Psoas muscle (tissue), 8 donors: ENCODE results near the gene FUT2. TPM values are rescaled to one million over a fixed set of nuclear protein-coding genes. Genes with fewer than 3 reads are reported as not detected.
A peak's percentile ranks its signal among the peaks of the same experiment; 100 is the strongest.

Source experiments
- ATAC-seq, 4 donors: fragments of 200-7000 bp; cut with Tn5 transposase; one replicate each; pipeline ENCODE4 v1.9.1; 2020; ENCODE audit warnings: moderate library complexity in 3 of 4, mild to moderate bottlenecking in 2 of 4
- DNase-seq, 2 donors: peaks; one replicate each; pipeline ENCODE4 v3.0.0-alpha.2; 2020
- H3K27ac ChIP-seq: fragments of 200-600 bp; one replicate; pipeline ENCODE4 v1.8.0; 2022
- H3K27me3 ChIP-seq, 3 donors: fragments of 200-600 bp in 1 of 3; one replicate each; pipeline versions ENCODE4 v1.6.1 to v1.8.0; 2013 to 2022; ENCODE audit warnings: low read length in 2 of 3, mild to moderate bottlenecking in 2 of 3, moderate library complexity in 1 of 3; ENCODE audit not compliant: insufficient read depth in 3 of 3
- H3K36me3 ChIP-seq, 2 donors: fragments of 200-600 bp in 1 of 2; one replicate each; pipeline versions ENCODE4 v1.6.1 to v1.8.0; 2013 to 2022; ENCODE audit warnings: low read depth in 1 of 2, mild to moderate bottlenecking in 1 of 2, moderate library complexity in 1 of 2; ENCODE audit not compliant: insufficient read depth in 1 of 2
- H3K4me1 ChIP-seq: fragments of 200-600 bp; one replicate; pipeline ENCODE4 v1.8.0; 2022
- H3K4me3 ChIP-seq: fragments of 200-600 bp; one replicate; pipeline ENCODE4 v1.8.0; 2022; ENCODE audit warnings: mild to moderate bottlenecking
- H3K9me3 ChIP-seq: fragments of 200-600 bp; one replicate; pipeline ENCODE4 v1.8.0; 2022
- WGBS, 3 donors: extraction: QIAGEN DNeasy Blood & Tissue Kit; methylation state at CpG; one replicate each; pipeline versions ENCODE4 v1.1.6 to v1.1.7; 2013; 5-methylcytosine and 5-hydroxymethylcytosine counted together
- intact Hi-C, 2 donors: fragments of 100-400 bp; cut with DNase I; formaldehyde crosslinking; loops; one replicate each; pipeline versions ENCODE4 v1.11.0 to v1.14.2; 2022
- polyA plus RNA-seq, 3 donors: library from polyadenylated mRNA; stranded (reverse); fragments of 200-250 nt; gene quantifications; one replicate each; pipeline ENCODE4 v1.2.3, GENCODE V29; 2013
- total RNA-seq, 4 donors: library from RNA; stranded (reverse); fragmentation: NEBNext Ultra II Directional in 2 of 4; extraction: Animal tissue kit (Norgen Biotek cat#: 25700) in 2 of 4; gene quantifications; one replicate each; pipeline versions ENCODE4 v1.2.1 to v1.2.4, GENCODE V29; 2021 to 2023
- TF ChIP-seq, protein P1 (sequence below): fragments of 200-600 bp; IDR thresholded peaks from one replicate; pipeline ENCODE4 v1.8.0; 2022; ENCODE audit warnings: antibody characterized with exemption
- donor health status: healthy with polysubstance abuse.
- donor health status: DM: no; HTN: no; CAD: no; lungs with moderate emphysema.
- donor health status: Bipolar disorder and iron deficiency.
- donor health status: healthy.
- donor health status: DM: yes; HTN: yes; CAD: no.
- donor health status: DM: no; HTN: no; CAD: no.
- donor health status: DM: no; HTN: no; CAD: no.
- donor health status: DM: yes; HTN: yes; CAD: no.

Gene FUT2
- total and polyA plus RNA-seq, 7 donors, result not detected

DNA sequence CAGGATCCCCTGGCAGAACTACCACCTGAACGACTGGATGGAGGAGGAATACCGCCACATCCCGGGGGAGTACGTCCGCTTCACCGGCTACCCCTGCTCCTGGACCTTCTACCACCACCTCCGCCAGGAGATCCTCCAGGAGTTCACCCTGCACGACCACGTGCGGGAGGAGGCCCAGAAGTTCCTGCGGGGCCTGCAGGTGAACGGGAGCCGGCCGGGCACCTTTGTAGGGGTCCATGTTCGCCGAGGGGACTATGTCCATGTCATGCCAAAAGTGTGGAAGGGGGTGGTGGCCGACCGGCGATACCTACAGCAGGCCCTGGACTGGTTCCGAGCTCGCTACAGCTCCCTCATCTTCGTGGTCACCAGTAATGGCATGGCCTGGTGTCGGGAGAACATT is 7.5 kb downstream of the FUT2 start:
- H3K4me1 ChIP-seq, result no peaks in the 10 kb centered on the region
- DNase-seq, result no peak
- WGBS, 3 donors, result 94 to 96% (median 96%) methylated on average over 22 to 23 of the region's 23 CpGs
- intact Hi-C loops, result no loop called here
- TF ChIP-seq, protein P1, sequence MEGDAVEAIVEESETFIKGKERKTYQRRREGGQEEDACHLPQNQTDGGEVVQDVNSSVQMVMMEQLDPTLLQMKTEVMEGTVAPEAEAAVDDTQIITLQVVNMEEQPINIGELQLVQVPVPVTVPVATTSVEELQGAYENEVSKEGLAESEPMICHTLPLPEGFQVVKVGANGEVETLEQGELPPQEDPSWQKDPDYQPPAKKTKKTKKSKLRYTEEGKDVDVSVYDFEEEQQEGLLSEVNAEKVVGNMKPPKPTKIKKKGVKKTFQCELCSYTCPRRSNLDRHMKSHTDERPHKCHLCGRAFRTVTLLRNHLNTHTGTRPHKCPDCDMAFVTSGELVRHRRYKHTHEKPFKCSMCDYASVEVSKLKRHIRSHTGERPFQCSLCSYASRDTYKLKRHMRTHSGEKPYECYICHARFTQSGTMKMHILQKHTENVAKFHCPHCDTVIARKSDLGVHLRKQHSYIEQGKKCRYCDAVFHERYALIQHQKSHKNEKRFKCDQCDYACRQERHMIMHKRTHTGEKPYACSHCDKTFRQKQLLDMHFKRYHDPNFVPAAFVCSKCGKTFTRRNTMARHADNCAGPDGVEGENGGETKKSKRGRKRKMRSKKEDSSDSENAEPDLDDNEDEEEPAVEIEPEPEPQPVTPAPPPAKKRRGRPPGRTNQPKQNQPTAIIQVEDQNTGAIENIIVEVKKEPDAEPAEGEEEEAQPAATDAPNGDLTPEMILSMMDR, result no peak
- no peak overlapping the region for H3K27ac ChIP-seq
- no peak overlapping the region for H3K4me3 ChIP-seq
- H3K9me3 ChIP-seq, result no peaks in the 10 kb centered on the region
- ATAC-seq, result no peak
- no peaks in the 10 kb centered on the region for H3K36me3 ChIP-seq
- H3K27me3 ChIP-seq, result no peaks in the 10 kb centered on the region

DNA sequence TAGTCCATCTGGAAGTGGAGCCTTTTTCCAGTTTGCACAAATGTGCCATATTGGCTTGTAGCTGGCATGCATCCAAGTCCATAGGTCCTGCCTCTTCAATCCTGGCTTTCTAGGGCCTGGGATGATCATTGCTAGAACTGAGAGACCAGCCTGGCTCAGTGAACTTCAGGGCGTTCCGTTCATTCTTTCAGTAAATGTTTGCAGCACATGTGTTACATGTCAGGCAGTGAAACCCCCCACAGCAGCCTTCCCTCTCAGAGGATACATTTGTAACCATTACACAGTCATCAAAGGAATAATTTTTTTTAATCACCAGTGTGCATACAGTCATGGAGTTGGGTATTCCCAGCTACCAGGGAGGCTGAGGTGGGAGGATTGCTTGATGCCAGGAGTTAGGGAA is 9.7 kb downstream of the FUT2 start:
- H3K4me1 ChIP-seq, result no peaks in the 10 kb centered on the region
- H3K9me3 ChIP-seq, result no peaks in the 10 kb centered on the region
- H3K27me3 ChIP-seq, result no peaks in the 10 kb centered on the region
- DNase-seq (no peak), ATAC-seq (no peak)
- TF ChIP-seq, protein P1, result no peak
- intact Hi-C loops, result loop anchor here in 1 of 2 donors (5.0 kb wide), 1 partner anchor 53 kb away; no protein-coding TSS in a partner anchor
- no peak overlapping the region for H3K27ac ChIP-seq
- H3K4me3 ChIP-seq, result no peak overlapping the region
- 47 to 60% (median 47%) methylated on average over 2 of the region's 2 CpGs for WGBS, 3 donors
- no peaks in the 10 kb centered on the region for H3K36me3 ChIP-seq

DNA sequence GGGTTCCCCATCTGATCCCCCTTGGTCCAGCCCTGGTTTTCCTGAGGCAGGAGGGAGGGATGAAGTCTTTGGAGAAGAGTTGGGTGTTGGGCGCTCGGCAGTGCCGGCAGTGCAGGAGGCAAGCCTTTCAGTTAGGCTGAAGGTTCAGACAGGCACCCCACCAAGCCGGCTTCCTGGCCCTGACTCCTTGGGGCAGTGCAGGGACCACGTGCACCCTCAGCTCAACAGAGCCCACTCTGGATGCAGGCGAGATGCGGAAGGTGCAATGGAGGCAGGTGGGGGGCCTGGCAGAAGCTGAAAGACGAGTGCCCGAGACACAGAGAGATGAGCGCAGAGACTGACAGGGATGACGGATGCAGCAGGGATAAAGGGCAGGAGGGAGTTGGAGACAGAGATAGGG is 12.7 kb downstream of the FUT2 start:
- no peak overlapping the region for H3K27ac ChIP-seq
- peaks cover 5% of the 10 kb centered on the region for H3K4me1 ChIP-seq
- no peaks in the 10 kb centered on the region for H3K9me3 ChIP-seq
- ATAC-seq, result peak in 1 of 4 donors; percentile 21
- H3K27me3 ChIP-seq, result no peaks in the 10 kb centered on the region
- TF ChIP-seq, protein P1, result no peak
- 34 to 46% (median 45%) methylated on average over 11 of the region's 11 CpGs for WGBS, 3 donors
- no peak overlapping the region for H3K4me3 ChIP-seq
- intact Hi-C loops, result loop anchor here in 1 of 2 donors (5.0 kb wide), 1 partner anchor 56 kb away; no protein-coding TSS in a partner anchor
- no peak for DNase-seq
- H3K36me3 ChIP-seq, result peaks cover 0 to 14% of the 10 kb centered on the region in 2 donors

DNA sequence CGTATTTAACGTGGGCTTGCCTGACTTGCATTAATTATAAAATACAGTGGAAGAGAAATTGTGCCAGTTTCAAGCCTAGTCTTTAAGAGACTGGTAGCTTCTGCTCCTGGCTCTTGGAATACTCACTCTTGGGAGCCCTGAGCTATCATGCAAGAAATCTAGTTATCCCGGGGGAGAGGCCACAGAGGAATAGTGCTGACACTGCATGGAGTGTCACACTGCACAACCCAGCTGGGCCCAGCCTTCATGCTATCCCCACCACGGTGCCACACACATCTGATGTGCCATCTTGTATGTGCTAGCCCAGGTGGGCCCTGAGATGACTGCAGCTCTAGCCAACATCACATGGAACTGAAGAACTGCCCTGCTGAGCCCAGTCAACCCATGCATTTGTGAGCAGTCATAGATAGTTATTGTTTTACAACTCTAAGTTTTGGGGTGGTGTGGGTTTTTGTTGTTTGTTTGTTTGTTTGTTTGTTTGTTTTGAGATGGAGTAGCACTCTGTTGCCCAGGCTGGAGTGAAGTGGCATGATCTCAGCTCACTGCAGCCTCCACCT is 15.4 kb downstream of the FUT2 start:
- TF ChIP-seq, protein P1, result no peak
- no peak for ATAC-seq
- Histone ChIP-seq H3K4me3 (no peak overlapping the region), H3K27ac (no peak overlapping the region), H3K4me1 (peaks cover 21% of the 10 kb centered on the region), H3K27me3 (no peaks in the 10 kb centered on the region), H3K36me3 (peaks cover 0 to 17% of the 10 kb centered on the region in 2 donors), H3K9me3 (no peaks in the 10 kb centered on the region)
- DNase-seq, result no peak
- 51 to 65% (median 61%) methylated on average over 4 of the region's 4 CpGs for WGBS, 3 donors
- intact Hi-C loops, result loop anchor here in 1 of 2 donors (5.0 kb wide), 1 partner anchor 34 kb away; no protein-coding TSS in a partner anchor
